NB4 (cell line): ENCODE measurements around the gene SH3RF2.

ENCODE experiments used
- MYC ChIP-seq: IDR thresholded peaks from 2 replicates; pipeline ENCODE4 v1.6.1; 2011; ENCODE audit warnings: low read depth, low read length
- POLR2A ChIP-seq: IDR thresholded peaks from 2 replicates; pipeline ENCODE4 v1.6.1; 2011; ENCODE audit warnings: mild to moderate bottlenecking; ENCODE audit not compliant: insufficient read length; ENCODE audit errors: extremely low read depth
- TF ChIP-seq, protein P1 (sequence below): IDR thresholded peaks from one replicate; pipeline ENCODE4 v1.5.1; 2012; ENCODE audit warnings: low read depth, low read length
- TF ChIP-seq, protein P2 (sequence below): IDR thresholded peaks from 2 replicates; pipeline ENCODE4 v1.6.1; 2011; ENCODE audit warnings: low read depth, low read length

DNA sequence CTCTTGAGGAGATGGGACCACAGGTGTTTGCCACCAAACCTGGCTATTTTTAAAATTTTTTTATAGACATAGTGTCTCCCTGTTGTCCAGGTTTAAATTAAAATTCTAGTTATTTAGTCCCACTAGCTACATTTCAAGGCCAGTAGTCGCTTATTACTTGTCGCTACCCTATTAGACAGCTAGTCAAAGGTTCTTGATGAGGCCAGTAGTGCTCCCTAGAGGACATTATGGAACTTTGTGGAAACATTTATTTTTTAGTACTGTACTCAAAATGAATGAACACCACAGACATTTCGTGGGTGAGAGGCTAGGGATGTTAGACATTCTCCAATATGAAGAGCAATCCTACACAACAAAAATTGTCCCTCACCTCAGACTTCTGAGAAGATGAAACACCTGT, 49.2 kb upstream of the SH3RF2 start:
- TF ChIP-seq, protein P1, sequence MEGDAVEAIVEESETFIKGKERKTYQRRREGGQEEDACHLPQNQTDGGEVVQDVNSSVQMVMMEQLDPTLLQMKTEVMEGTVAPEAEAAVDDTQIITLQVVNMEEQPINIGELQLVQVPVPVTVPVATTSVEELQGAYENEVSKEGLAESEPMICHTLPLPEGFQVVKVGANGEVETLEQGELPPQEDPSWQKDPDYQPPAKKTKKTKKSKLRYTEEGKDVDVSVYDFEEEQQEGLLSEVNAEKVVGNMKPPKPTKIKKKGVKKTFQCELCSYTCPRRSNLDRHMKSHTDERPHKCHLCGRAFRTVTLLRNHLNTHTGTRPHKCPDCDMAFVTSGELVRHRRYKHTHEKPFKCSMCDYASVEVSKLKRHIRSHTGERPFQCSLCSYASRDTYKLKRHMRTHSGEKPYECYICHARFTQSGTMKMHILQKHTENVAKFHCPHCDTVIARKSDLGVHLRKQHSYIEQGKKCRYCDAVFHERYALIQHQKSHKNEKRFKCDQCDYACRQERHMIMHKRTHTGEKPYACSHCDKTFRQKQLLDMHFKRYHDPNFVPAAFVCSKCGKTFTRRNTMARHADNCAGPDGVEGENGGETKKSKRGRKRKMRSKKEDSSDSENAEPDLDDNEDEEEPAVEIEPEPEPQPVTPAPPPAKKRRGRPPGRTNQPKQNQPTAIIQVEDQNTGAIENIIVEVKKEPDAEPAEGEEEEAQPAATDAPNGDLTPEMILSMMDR: no peak
- TF ChIP-seq, protein P2, sequence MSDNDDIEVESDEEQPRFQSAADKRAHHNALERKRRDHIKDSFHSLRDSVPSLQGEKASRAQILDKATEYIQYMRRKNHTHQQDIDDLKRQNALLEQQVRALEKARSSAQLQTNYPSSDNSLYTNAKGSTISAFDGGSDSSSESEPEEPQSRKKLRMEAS: no peak
- no peak for TF ChIP-seq POLR2A
- no peak for TF ChIP-seq MYC
